Measurements from ENCODE around the gene MISP3.
"Not testable (repeated sequence)": the region's sequence is repeated elsewhere in the genome, so short reads cannot be mapped to it uniquely, and the experiment has no call there.

The MISP3 gene

GRCh38 chr19:14047866-14048265, 24.7 kb upstream of the MISP3 start:
- H3K9me3 Mint-ChIP-seq; H3K27ac Mint-ChIP-seq; H3K4me1 Mint-ChIP-seq (ENCODE audit: low read depth); H3K27me3 Mint-ChIP-seq (ENCODE audit: low read depth); H3K4me3 Mint-ChIP-seq: not testable (repeated sequence)
- H3K36me3 Mint-ChIP-seq (ENCODE audit: low read depth) = peaks cover 49% of the 10 kb centered on the region

DNA sequence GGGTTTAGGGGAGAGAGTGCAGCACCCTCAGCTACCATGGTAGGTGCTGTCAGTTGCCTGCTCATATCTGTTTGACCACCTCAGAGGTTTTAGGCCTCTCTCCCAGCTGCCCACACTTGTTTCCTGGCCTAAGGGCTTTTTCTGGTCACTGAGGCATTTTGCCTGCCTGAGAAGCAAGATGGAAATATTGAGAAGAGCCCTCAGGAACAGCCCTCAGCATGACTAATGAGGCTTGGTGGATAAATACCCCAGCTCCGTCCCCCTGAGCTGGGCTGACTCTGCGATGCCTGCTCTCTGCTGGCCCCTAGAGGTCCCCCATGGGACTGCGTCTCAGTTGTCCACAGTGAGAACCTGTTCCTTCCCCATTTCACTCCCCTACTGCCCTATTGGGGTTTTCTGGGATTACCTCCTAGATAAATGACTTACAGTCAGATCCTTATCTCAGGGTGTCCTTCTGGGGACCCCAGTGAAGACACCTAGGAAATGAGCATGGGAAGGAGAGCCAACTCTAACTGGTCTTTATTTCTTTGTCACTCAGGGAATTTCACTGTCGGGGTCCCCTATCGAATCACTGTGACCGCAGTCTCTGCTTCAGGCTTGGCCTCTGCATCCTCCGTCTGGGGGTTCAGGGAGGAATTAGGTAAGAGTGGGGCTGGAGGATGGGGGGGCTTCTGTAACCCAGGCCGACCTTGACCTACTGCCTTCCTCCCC, 24.0 kb upstream of the MISP3 start:
- peaks cover 5% of the 10 kb centered on the region for H3K9me3 Mint-ChIP-seq
- peaks cover 46% of the 10 kb centered on the region for H3K36me3 Mint-ChIP-seq (ENCODE audit: low read depth)
- H3K4me1 Mint-ChIP-seq (ENCODE audit: low read depth) = peaks cover 2% of the 10 kb centered on the region
- H3K27me3 Mint-ChIP-seq (ENCODE audit: low read depth) = no peaks in the 10 kb centered on the region
- H3K27ac Mint-ChIP-seq = no peak overlapping the region
- H3K4me3 Mint-ChIP-seq = no peak overlapping the region

GRCh38 chr19:14050512-14050911, 22.1 kb upstream of the MISP3 start:
- Mint-ChIP-seq H3K27me3 (ENCODE audit: low read depth) (no peaks in the 10 kb centered on the region), H3K4me1 (ENCODE audit: low read depth) (peaks cover 2% of the 10 kb centered on the region), H3K9me3 (peaks cover 5% of the 10 kb centered on the region), H3K27ac (no peak overlapping the region), H3K36me3 (ENCODE audit: low read depth) (peaks cover 51% of the 10 kb centered on the region), H3K4me3 (no peak overlapping the region)

DNA sequence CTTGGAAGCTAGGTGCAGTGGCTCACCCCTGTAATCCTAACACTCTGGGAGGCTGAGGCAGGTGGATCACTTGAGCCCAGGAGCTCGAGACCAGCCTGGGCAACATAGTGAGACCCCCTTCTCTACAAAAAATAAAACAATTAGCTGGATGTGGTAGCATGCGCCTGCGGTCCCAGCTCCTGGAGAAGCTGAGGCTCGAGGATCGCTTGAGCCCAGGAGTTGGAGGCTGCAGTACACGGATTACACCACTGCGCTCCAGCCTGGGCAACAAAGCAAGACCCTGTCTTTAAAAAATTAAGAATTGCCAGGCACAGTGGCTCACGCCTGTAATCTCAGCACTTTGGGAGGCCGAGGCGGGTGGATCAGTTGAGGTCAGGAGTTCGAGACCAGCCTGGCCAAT, 21.6 kb upstream of the MISP3 start:
- not testable (repeated sequence) for H3K27ac Mint-ChIP-seq, H3K9me3 Mint-ChIP-seq
- H3K36me3 Mint-ChIP-seq (ENCODE audit: low read depth) = peaks cover 47% of the 10 kb centered on the region

GRCh38 chr19:14051980-14052379, 20.6 kb upstream of the MISP3 start:
- H3K27ac Mint-ChIP-seq = no peak overlapping the region
- H3K36me3 Mint-ChIP-seq (ENCODE audit: low read depth) = peaks cover 41% of the 10 kb centered on the region
- H3K9me3 Mint-ChIP-seq = peaks cover 5% of the 10 kb centered on the region
- peaks cover 6% of the 10 kb centered on the region for H3K27me3 Mint-ChIP-seq (ENCODE audit: low read depth)
- H3K4me3 Mint-ChIP-seq = no peak overlapping the region
- H3K4me1 Mint-ChIP-seq (ENCODE audit: low read depth) = peaks cover 2% of the 10 kb centered on the region

More for the DNA sequence above, 21.6 kb upstream of the MISP3 start:
- not testable (repeated sequence) for H3K4me1 Mint-ChIP-seq (ENCODE audit: low read depth); H3K27me3 Mint-ChIP-seq (ENCODE audit: low read depth); H3K4me3 Mint-ChIP-seq

- no peak overlapping the region for H3K4me3 Mint-ChIP-seq
- H3K27ac Mint-ChIP-seq = no peak overlapping the region
- H3K9me3 Mint-ChIP-seq = peaks cover 5% of the 10 kb centered on the region
- H3K4me1 Mint-ChIP-seq (ENCODE audit: low read depth) = peaks cover 2% of the 10 kb centered on the region
- peaks cover 8% of the 10 kb centered on the region for H3K27me3 Mint-ChIP-seq (ENCODE audit: low read depth)
- peaks cover 38% of the 10 kb centered on the region for H3K36me3 Mint-ChIP-seq (ENCODE audit: low read depth)
These were observed 20.1 kb upstream of the MISP3 start for GRCh38 chr19:14052470-14052869.

DNA sequence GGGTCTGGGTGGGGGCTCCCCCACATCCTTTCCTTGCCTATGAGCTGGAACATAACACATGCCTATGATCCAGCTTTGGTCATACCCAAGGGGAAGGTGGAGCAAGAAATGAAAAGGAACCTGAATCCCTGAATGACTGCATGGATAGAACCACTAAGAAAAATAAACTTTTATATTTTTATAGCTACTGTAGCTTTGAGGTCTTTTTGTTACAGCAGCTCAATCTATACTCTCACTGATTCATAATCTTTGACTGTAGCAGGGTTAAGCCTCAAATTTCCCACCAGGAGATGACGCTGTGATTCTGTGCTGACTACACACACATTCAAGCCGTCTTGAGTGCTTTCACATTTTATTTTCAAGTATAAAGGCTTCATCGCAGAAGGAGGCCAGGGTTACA, 19.6 kb upstream of the MISP3 start:
- Mint-ChIP-seq H3K36me3 (ENCODE audit: low read depth) (peaks cover 38% of the 10 kb centered on the region), H3K27ac (no peak overlapping the region), H3K4me1 (ENCODE audit: low read depth) (peaks cover 7% of the 10 kb centered on the region), H3K27me3 (ENCODE audit: low read depth) (peaks cover 13% of the 10 kb centered on the region), H3K9me3 (peaks cover 5% of the 10 kb centered on the region), H3K4me3 (no peak overlapping the region)

DNA sequence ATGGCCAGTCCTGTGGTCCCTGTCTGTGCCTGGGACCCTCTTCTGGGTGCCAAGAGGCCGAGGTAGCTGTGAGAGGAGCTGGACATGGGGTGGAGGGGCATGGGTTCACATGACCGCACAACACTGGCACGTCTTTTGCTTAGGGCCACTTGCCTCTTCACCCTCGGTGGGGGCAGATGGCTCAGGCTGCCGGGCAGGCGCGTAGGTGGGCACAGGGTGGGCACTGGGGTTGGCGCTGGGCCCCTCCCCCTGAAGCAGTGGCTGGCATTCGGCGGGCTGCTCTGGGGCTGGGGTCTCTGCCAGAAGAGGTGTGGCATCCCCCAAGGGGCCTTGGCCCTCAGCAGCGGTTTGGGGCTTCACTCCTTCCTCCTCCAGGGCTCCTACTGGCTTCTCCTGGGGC, 19.1 kb upstream of the MISP3 start:
- peaks cover 5% of the 10 kb centered on the region for H3K9me3 Mint-ChIP-seq
- H3K4me1 Mint-ChIP-seq (ENCODE audit: low read depth) = peaks cover 12% of the 10 kb centered on the region
- peaks cover 17% of the 10 kb centered on the region for H3K27me3 Mint-ChIP-seq (ENCODE audit: low read depth)
- no peak overlapping the region for H3K4me3 Mint-ChIP-seq
- H3K27ac Mint-ChIP-seq = no peak overlapping the region
- H3K36me3 Mint-ChIP-seq (ENCODE audit: low read depth) = peaks cover 34% of the 10 kb centered on the region

DNA sequence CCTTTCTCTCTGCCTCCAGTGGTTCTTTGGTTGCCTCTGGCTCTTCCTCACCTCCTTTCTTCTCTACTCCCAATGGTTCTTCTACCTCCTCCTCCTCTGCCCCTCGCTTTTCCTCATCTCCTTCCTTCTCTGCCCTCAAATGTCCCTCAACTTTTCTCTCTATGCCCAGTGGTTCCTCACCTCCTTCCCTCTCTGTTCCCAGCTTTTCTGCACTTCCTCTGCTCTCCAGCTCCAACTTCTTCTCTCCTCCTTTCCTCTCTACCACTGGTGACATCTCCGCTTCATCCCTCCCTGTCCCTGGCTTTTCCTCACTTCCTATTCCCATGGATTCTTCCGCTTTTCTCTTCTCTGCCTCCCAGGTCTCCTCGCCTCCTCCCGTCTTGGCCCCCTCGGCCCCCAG, 18.5 kb upstream of the MISP3 start:
- peaks cover 30% of the 10 kb centered on the region for H3K36me3 Mint-ChIP-seq (ENCODE audit: low read depth)
- H3K4me1 Mint-ChIP-seq (ENCODE audit: low read depth) = peaks cover 16% of the 10 kb centered on the region
- H3K27me3 Mint-ChIP-seq (ENCODE audit: low read depth) = peaks cover 23% of the 10 kb centered on the region
- no peak overlapping the region for H3K4me3 Mint-ChIP-seq
- peaks cover 5% of the 10 kb centered on the region for H3K9me3 Mint-ChIP-seq
- H3K27ac Mint-ChIP-seq = peak overlapping the region; percentile 8

- Mint-ChIP-seq H3K27me3 (ENCODE audit: low read depth) (peaks cover 30% of the 10 kb centered on the region), H3K4me3 (no peak overlapping the region), H3K36me3 (ENCODE audit: low read depth) (peaks cover 28% of the 10 kb centered on the region), H3K4me1 (ENCODE audit: low read depth) (peaks cover 16% of the 10 kb centered on the region), H3K27ac (no peak overlapping the region), H3K9me3 (peaks cover 5% of the 10 kb centered on the region)
These were observed 17.9 kb upstream of the MISP3 start for GRCh38 chr19:14054721-14055120.

GRCh38 chr19:14055396-14055795, 17.2 kb upstream of the MISP3 start:
- no peak overlapping the region for H3K27ac Mint-ChIP-seq
- H3K4me3 Mint-ChIP-seq = no peak overlapping the region
- H3K9me3 Mint-ChIP-seq = peaks cover 5% of the 10 kb centered on the region
- peaks cover 14% of the 10 kb centered on the region for H3K4me1 Mint-ChIP-seq (ENCODE audit: low read depth)
- peaks cover 24% of the 10 kb centered on the region for H3K36me3 Mint-ChIP-seq (ENCODE audit: low read depth)
- H3K27me3 Mint-ChIP-seq (ENCODE audit: low read depth) = peaks cover 36% of the 10 kb centered on the region

GRCh38 chr19:14056069-14056666, 16.4 kb upstream of the MISP3 start:
- Mint-ChIP-seq H3K9me3 (peaks cover 5% of the 10 kb centered on the region), H3K27ac (no peak overlapping the region), H3K4me3 (no peak overlapping the region), H3K27me3 (ENCODE audit: low read depth) (peaks cover 44% of the 10 kb centered on the region), H3K36me3 (ENCODE audit: low read depth) (peaks cover 19% of the 10 kb centered on the region), H3K4me1 (ENCODE audit: low read depth) (peaks cover 14% of the 10 kb centered on the region)

DNA sequence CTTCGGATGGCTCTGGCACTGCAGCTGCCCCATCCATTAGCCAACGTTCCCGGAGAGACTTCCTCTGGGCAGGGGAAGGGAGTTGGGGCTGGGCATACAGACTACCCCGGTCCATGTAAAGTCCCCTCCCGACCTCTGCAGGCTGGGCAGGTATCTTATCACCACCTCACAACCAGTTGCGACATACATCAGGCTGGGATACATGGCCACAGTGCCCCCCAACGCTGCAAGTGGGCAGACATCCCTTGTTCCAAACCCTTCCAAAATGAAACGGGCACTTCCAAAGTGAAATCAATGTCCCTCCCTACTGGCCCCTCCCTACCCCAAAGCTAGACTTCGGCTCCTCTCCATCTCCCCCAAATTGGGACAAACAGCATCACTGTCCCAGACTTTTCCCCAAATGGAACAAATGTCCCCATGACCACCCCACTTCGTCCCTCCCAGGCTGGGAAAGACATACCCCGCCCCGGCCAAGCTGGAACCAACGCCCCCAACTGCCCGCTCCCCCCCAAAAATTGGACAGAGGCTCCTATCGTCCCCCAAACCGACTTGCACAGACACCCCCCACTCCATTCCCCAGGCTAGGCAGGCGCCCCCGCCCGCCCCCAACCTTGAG, 15.7 kb upstream of the MISP3 start:
- H3K36me3 Mint-ChIP-seq (ENCODE audit: low read depth) = peaks cover 16% of the 10 kb centered on the region
- H3K27ac Mint-ChIP-seq = no peak overlapping the region
- peaks cover 14% of the 10 kb centered on the region for H3K4me1 Mint-ChIP-seq (ENCODE audit: low read depth)
- peaks cover 48% of the 10 kb centered on the region for H3K27me3 Mint-ChIP-seq (ENCODE audit: low read depth)
- H3K4me3 Mint-ChIP-seq = peak overlapping the region; percentile 53
- H3K9me3 Mint-ChIP-seq = peaks cover 5% of the 10 kb centered on the region

DNA sequence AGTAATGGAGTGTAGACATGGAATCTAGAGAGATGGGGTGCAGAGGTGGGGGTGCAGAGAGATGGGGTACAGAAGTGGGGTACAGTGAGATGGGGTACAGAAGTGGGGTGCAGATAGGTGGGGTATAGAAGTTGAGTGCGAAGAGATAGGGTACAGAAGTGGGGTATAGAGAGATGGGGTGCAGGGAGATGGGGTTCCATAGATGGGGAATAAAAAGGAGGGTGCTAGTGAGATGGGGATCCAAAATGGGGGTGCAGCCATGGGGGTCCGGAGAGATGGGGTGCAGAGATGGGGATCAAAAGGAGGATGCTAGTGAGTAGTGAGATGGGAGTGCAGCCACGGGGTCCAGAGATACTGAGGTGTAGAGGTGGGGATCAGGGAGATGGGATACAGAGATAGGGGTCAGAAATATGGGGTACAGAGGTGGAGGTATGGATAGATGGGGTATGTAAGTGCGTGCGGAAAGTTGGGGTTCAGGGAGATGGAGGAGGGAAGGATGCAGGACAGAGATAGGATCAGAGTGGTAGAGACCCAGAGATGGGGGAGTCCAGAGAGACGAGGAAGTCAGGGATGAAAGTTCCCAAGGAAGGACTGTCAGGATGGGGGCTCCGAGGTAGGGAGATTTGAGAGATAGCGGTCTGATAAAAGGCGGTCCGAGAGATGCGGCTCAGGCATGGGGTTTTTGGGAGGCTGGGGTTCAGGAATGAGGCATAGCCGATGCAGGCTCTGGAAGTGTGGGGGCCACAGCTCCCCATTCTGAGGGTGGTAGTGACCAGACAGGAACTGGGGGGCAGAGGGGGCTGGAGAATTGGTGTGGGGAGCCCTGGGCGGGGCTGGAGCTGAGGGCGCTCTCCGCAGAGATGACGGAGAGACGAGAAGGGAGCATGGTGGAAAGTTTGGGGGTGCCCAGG, 14.1 kb upstream of the MISP3 start:
- H3K36me3 Mint-ChIP-seq (ENCODE audit: low read depth) = peaks cover 5% of the 10 kb centered on the region

More for the DNA sequence above, 14.1 kb upstream of the MISP3 start:
- Mint-ChIP-seq H3K4me3 (peak overlapping the region; percentile 46), H3K4me1 (ENCODE audit: low read depth) (peaks cover 14% of the 10 kb centered on the region), H3K27ac (peak overlapping the region; percentile 38), H3K27me3 (ENCODE audit: low read depth) (peaks cover 48% of the 10 kb centered on the region), H3K9me3 (no peaks in the 10 kb centered on the region)

All from T-helper 1 cell treated with Interleukin-12 subunit alpha and Interleukin-12 subunit beta and Interleukin-4 antibody, amounts not matched to agents 30 μg/mL and 1 μg/mL, for 36 hours (primary cell).